Activated CD4-positive, alpha-beta T cell treated with anti-CD3 and anti-CD28 coated beads, Interleukin-2, amount 10 ng/mL, durations not matched to agents 24 days and 14 days (primary cell): ENCODE data around the gene ASPA. TPM values are rescaled to one million over a fixed set of nuclear protein-coding genes. Genes with fewer than 3 reads are reported as not detected.

ENCODE experiments used
- DNase-seq: peaks from one replicate; pipeline ENCODE4 v3.0.0; 2022
- H3K27ac Mint-ChIP-seq: one replicate; pipeline ENCODE4 v1.8.0; 2022; ENCODE audit warnings: mild to moderate bottlenecking, mixed read lengths
- H3K27me3 Mint-ChIP-seq: one replicate; pipeline ENCODE4 v1.8.0; 2022; ENCODE audit warnings: mixed read lengths
- H3K36me3 Mint-ChIP-seq: one replicate; pipeline ENCODE4 v1.8.0; 2022; ENCODE audit warnings: low read depth, mild to moderate bottlenecking, mixed read lengths
- H3K4me1 Mint-ChIP-seq: one replicate; pipeline ENCODE4 v1.8.0; 2021; ENCODE audit warnings: mixed read lengths
- H3K4me3 Mint-ChIP-seq: one replicate; pipeline ENCODE4 v1.8.0; 2022; ENCODE audit warnings: mild to moderate bottlenecking, moderate library complexity, mixed read lengths
- H3K9me3 Mint-ChIP-seq: one replicate; pipeline ENCODE4 v1.8.0; 2021; ENCODE audit warnings: mixed read lengths
- intact Hi-C: fragments of 100-400 bp; cut with micrococcal nuclease; formaldehyde crosslinking; loops from one replicate; pipeline ENCODE4 v1.15.1; 2023
- total RNA-seq: library from RNA; stranded (reverse); gene quantifications from 2 replicates; pipeline ENCODE4 v1.2.3, GENCODE V29; 2022

ASPA gene
- total RNA-seq, 1 donor from 2014 or later = not detected

DNA sequence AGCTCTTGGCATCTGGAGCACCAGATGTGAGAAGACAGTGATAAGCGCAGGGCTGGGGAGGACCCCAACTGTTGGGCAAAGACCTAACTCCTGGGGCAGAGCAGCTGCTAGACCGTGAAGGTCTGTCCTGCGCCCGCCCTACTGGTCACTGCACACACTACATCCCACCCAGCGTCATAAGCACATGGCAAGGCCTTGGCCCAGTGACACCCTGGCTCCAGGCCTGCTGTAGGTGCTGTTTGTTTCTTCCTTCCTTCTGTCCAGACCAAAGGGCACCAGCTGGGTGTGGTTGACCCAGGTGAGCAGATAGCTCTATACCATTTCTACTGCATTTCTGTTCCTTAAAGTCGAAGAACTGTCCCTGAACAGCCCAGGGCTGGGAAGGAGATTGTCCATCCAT, 75.4 kb downstream of the ASPA start:
- Mint-ChIP-seq H3K4me3 (no peak overlapping the region), H3K27me3 (peaks cover 3% of the 10 kb centered on the region), H3K27ac (no peak overlapping the region), H3K36me3 (no peaks in the 10 kb centered on the region), H3K4me1 (no peaks in the 10 kb centered on the region), H3K9me3 (no peaks in the 10 kb centered on the region)
- no peak for DNase-seq
- intact Hi-C loops = no loop called here

DNA sequence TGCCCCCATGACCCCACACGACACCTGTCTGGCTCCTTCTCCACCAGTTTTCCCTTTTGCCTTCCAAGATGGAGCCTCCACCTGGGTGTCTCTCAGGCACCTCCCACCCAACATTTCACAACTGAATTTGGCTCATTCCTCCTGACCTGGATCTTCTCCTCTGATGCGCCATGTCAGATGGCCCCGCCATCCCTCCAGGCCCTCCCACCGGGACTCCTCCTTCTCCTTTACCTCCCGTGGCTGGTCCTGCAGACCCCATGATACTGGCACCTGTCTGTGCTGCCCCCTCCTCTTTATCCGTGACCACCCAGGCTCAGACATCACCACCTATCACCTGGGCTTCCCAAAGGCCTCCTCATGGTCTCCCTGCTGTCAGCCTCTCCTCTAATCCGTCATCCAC, 77.1 kb downstream of the ASPA start:
- intact Hi-C loops = no loop called here
- no peaks in the 10 kb centered on the region for H3K36me3 Mint-ChIP-seq
- H3K27me3 Mint-ChIP-seq = peaks cover 3% of the 10 kb centered on the region
- DNase-seq = no peak
- H3K4me3 Mint-ChIP-seq = no peak overlapping the region
- no peak overlapping the region for H3K27ac Mint-ChIP-seq
- H3K9me3 Mint-ChIP-seq = no peaks in the 10 kb centered on the region
- peaks cover 2% of the 10 kb centered on the region for H3K4me1 Mint-ChIP-seq

Other genes starting within 250 kb of the ASPA start
- gene OR3A1, start 177.6 kb upstream of the ASPA start, total RNA-seq = 0.21 TPM in 1 of 2 replicates, not detected in the other
- gene OR3A2, start 89.7 kb upstream of the ASPA start, total RNA-seq = 0.26 and 1.0 TPM in 2 replicates
- gene OR1E1, start 77.6 kb upstream of the ASPA start, total RNA-seq = not detected in 2 replicates
- gene OR3A3, start 64.6 kb upstream of the ASPA start, total RNA-seq = not detected in 2 replicates
- not detected in 2 replicates for gene OR1E2, start 42.2 kb upstream of the ASPA start, total RNA-seq
- not detected in 2 replicates for gene SPATA22, start 4.2 kb upstream of the ASPA start, total RNA-seq
- 0.16 and 0.31 TPM in 2 replicates for gene TRPV3, start 81.8 kb downstream of the ASPA start, total RNA-seq
- gene TRPV1, start 133.4 kb downstream of the ASPA start, total RNA-seq = 6.1 and 8.2 TPM in 2 replicates
- gene SHPK, start 160.3 kb downstream of the ASPA start, total RNA-seq = 20.6 and 21.2 TPM in 2 replicates
- gene CTNS, start 160.8 kb downstream of the ASPA start, total RNA-seq = 46.7 and 48.1 TPM in 2 replicates
- 28.7 and 29.0 TPM in 2 replicates for gene TAX1BP3, start 192.6 kb downstream of the ASPA start, total RNA-seq
- gene EMC6, start 192.8 kb downstream of the ASPA start, total RNA-seq = 69.4 and 70.5 TPM in 2 replicates
- gene P2RX5, start 220.2 kb downstream of the ASPA start, total RNA-seq = 92.3 and 92.8 TPM in 2 replicates
- 25.1 and 25.3 TPM in 2 replicates for gene HASPIN, start 247.9 kb downstream of the ASPA start, total RNA-seq